Measurements from ENCODE around the gene ZNF827. TPM values are rescaled to one million over a fixed set of nuclear protein-coding genes. Genes with fewer than 3 reads are reported as not detected.

Gene ZNF827
- total and polyA plus RNA-seq, 2 experiments from 2014 or later: 7.8 to 17.5 TPM

- Histone ChIP-seq H3K9me2 (replicated peaks; ENCODE audit: insufficient read depth) (no peaks in the 10 kb centered on the region), H3K4me3 (no peak overlapping the region), H2AFZ (no peak overlapping the region), H3K9me3 (ENCODE audit: low read depth) (no peaks in the 10 kb centered on the region), H3K4me2 (no peak overlapping the region), H3K27ac (no peak overlapping the region), H3K4me1 (ENCODE audit: insufficient read depth) (no peaks in the 10 kb centered on the region), H3K27me3 (no peaks in the 10 kb centered on the region), H4K20me1 (ENCODE audit: insufficient read depth, poor library complexity, severe bottlenecking) (no peaks in the 10 kb centered on the region), H3K36me3 (replicated peaks; ENCODE audit: insufficient read depth, low read depth) (no peaks in the 10 kb centered on the region), H3K79me2 (peaks cover 29% of the 10 kb centered on the region)
- 98% methylated on average over 5 of the region's 5 CpGs for WGBS (ENCODE audit: low lambda C conversion rate, missing lambda C conversion rate)
- TF ChIP-seq EZH2phosphoT487 (IDR thresholded peaks at IDR 0.05; ENCODE audit: low read depth, severe bottlenecking, unreplicated experiment) (no peak), CTCF (IDR thresholded peaks at IDR 0.05; ENCODE audit: poor library complexity) (no peak)
- no peak for DNase-seq (ENCODE audit: low spot score)
Observed at GRCh38 chr4:145860897-145861296, 77.7 kb downstream of the ZNF827 start.

GRCh38 chr4:145860446-145860845 lies 78.2 kb downstream of the ZNF827 start:
- WGBS (ENCODE audit: low lambda C conversion rate, missing lambda C conversion rate): 81% methylated on average over 5 of the region's 5 CpGs
- no peak for DNase-seq (ENCODE audit: low spot score)
- TF ChIP-seq EZH2 (IDR thresholded peaks at IDR 0.05; ENCODE audit: borderline replicate concordance) (no peak), CTCF (IDR thresholded peaks at IDR 0.05; ENCODE audit: poor library complexity) (no peak), EZH2phosphoT487 (IDR thresholded peaks at IDR 0.05; ENCODE audit: low read depth, severe bottlenecking, unreplicated experiment) (no peak)
- peaks cover 25% of the 10 kb centered on the region for H3K79me2 ChIP-seq
- H3K4me2 ChIP-seq: no peak overlapping the region
- H4K20me1 ChIP-seq (ENCODE audit: insufficient read depth, poor library complexity, severe bottlenecking): no peaks in the 10 kb centered on the region
- H2AFZ ChIP-seq: no peak overlapping the region
- H3K27me3 ChIP-seq: no peaks in the 10 kb centered on the region
- H3K27ac ChIP-seq: no peak overlapping the region
- H3K9me3 ChIP-seq (ENCODE audit: low read depth): no peaks in the 10 kb centered on the region
- H3K9me2 ChIP-seq (replicated peaks; ENCODE audit: insufficient read depth): no peaks in the 10 kb centered on the region
- no peaks in the 10 kb centered on the region for H3K36me3 ChIP-seq (replicated peaks; ENCODE audit: insufficient read depth, low read depth)
- no peaks in the 10 kb centered on the region for H3K4me1 ChIP-seq (ENCODE audit: insufficient read depth)
- no peak overlapping the region for H3K4me3 ChIP-seq

- Histone ChIP-seq H3K9me3 (ENCODE audit: low read depth) (no peaks in the 10 kb centered on the region), H3K27ac (no peak overlapping the region), H3K9me2 (replicated peaks; ENCODE audit: insufficient read depth) (no peaks in the 10 kb centered on the region), H3K4me1 (ENCODE audit: insufficient read depth) (no peaks in the 10 kb centered on the region), H4K20me1 (ENCODE audit: insufficient read depth, poor library complexity, severe bottlenecking) (no peaks in the 10 kb centered on the region), H3K79me2 (peaks cover 21% of the 10 kb centered on the region), H3K27me3 (no peaks in the 10 kb centered on the region), H3K4me3 (no peak overlapping the region), H3K4me2 (no peak overlapping the region), H2AFZ (no peak overlapping the region), H3K36me3 (replicated peaks; ENCODE audit: insufficient read depth, low read depth) (no peaks in the 10 kb centered on the region)
- no peak for DNase-seq (ENCODE audit: low spot score)
- no peak for TF ChIP-seq EZH2 (IDR thresholded peaks at IDR 0.05; ENCODE audit: borderline replicate concordance)
- TF ChIP-seq CTCF (IDR thresholded peaks at IDR 0.05; ENCODE audit: poor library complexity): no peak
- no peak for TF ChIP-seq EZH2phosphoT487 (IDR thresholded peaks at IDR 0.05; ENCODE audit: low read depth, severe bottlenecking, unreplicated experiment)
- 94% methylated on average over 3 of the region's 3 CpGs for WGBS (ENCODE audit: low lambda C conversion rate, missing lambda C conversion rate)
Observed at GRCh38 chr4:145859926-145860325, 78.7 kb downstream of the ZNF827 start.

GRCh38 chr4:145859426-145859825 lies 79.2 kb downstream of the ZNF827 start:
- no peak overlapping the region for H2AFZ ChIP-seq
- no peak for DNase-seq (ENCODE audit: low spot score)
- H3K79me2 ChIP-seq: peaks cover 19% of the 10 kb centered on the region
- no peak overlapping the region for H3K27ac ChIP-seq
- no peak overlapping the region for H3K4me3 ChIP-seq
- no peaks in the 10 kb centered on the region for H3K27me3 ChIP-seq
- no peaks in the 10 kb centered on the region for H3K9me2 ChIP-seq (replicated peaks; ENCODE audit: insufficient read depth)
- no peaks in the 10 kb centered on the region for H3K4me1 ChIP-seq (ENCODE audit: insufficient read depth)
- TF ChIP-seq CTCF (IDR thresholded peaks at IDR 0.05; ENCODE audit: poor library complexity): no peak
- TF ChIP-seq EZH2 (IDR thresholded peaks at IDR 0.05; ENCODE audit: borderline replicate concordance): no peak
- no peak for TF ChIP-seq EZH2phosphoT487 (IDR thresholded peaks at IDR 0.05; ENCODE audit: low read depth, severe bottlenecking, unreplicated experiment)
- H3K4me2 ChIP-seq: no peak overlapping the region
- WGBS (ENCODE audit: low lambda C conversion rate, missing lambda C conversion rate): 98% methylated on average over 8 of the region's 8 CpGs
- H3K36me3 ChIP-seq (replicated peaks; ENCODE audit: insufficient read depth, low read depth): no peaks in the 10 kb centered on the region
- no peaks in the 10 kb centered on the region for H4K20me1 ChIP-seq (ENCODE audit: insufficient read depth, poor library complexity, severe bottlenecking)
- H3K9me3 ChIP-seq (ENCODE audit: low read depth): no peaks in the 10 kb centered on the region
